Measurements from ENCODE around the gene SESN2.
"Not testable (repeated sequence)": the region's sequence is repeated elsewhere in the genome, so short reads cannot be mapped to it uniquely, and the experiment has no call there.

SESN2 gene

DNA sequence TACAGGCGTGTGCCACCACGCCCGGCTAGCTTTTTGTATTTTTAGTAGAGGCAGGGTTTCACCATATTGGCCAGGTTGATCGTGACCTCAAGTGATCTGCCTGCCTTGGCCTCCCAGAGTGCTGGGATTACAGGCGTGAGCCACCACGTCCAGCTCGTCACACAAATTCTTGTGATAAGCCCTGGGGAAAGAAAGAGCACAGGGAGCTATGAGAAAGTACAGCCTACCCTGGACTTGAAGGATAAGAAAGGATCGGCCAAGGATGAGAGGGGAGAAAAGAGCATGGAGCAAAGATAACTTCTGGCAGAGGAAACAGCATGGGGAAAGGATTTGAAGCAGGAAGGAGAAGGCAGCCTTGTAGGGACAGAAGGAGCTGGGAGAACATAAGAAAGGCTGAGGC lies 29.2 kb downstream of the SESN2 start:
- DNase-seq (ENCODE audit: low read depth in 3 of 3), result no peak

- no peak for DNase-seq (ENCODE audit: low read depth in 3 of 3)
These were observed 31.5 kb downstream of the SESN2 start for GRCh38 chr1:28290851-28291250.

DNA sequence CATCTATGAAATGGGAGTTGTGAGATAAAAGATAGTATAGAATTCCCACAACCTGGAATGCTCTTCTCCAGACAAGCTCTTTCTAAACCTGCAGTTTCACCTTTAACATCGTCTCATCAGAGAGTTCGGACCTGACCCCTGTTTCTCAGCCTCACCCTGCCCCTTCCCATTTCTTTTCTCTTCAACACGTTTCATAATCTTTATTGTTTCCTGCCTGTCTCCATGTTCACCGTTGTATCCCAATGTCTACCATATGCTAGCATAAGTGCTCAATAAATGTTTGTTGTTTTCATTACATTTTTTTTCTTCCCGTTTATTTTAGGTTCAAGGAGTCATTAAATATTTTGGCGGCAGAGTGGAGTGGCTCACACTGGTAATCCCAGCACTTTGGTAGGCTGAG lies 32.4 kb downstream of the SESN2 start:
- no peak for DNase-seq (ENCODE audit: low read depth in 3 of 3)

GRCh38 chr1:28295936-28296335 lies 36.6 kb downstream of the SESN2 start:
- no peak for DNase-seq (ENCODE audit: low read depth in 3 of 3)

DNA sequence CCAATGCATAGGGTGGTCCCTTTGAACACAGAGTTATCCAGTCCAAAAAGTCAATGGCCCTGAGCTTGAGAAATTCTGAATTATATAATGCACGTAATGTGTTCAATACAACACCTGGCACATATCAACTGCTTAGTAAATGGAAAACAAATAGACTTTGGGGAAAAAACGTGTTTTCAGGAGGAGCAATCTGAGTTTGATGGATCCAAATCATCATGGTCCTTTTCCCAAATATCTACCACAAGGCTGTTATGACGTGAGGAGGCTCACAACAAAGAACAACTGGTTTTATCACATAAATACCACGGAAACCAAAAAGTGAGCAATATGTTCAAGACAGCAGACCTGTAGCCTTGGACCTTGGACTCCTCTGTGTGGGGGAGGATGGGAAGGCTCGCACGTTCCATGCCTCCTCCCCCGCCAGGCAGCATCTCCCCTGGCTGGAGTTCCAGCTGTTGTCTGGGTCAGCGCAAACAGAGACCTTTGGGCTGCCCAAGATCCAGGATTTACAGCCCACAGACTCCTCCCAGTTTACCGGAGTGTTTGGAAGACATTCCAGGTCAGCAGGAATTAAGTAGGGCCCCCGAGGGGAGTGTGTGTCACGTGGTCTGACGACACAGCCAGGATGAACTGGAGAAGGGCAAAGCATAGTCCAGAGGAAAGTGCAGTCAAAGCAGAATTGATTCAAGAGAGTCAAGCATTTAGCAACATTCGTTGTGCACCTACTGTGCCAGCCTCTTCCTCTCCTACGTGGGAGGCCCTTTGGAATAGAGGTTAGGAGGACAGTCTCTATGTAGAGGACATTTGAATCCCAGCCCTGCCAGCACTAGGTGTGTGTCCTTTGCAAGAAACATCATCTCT lies 37.3 kb downstream of the SESN2 start:
- no peak for DNase-seq (ENCODE audit: low read depth in 3 of 3)

GRCh38 chr1:28297826-28298225 lies 38.5 kb downstream of the SESN2 start:
- no peak for DNase-seq (ENCODE audit: low read depth in 3 of 3)

- no peak for DNase-seq (ENCODE audit: low read depth in 3 of 3)
These were observed 39.1 kb downstream of the SESN2 start for GRCh38 chr1:28298438-28298837.

DNA sequence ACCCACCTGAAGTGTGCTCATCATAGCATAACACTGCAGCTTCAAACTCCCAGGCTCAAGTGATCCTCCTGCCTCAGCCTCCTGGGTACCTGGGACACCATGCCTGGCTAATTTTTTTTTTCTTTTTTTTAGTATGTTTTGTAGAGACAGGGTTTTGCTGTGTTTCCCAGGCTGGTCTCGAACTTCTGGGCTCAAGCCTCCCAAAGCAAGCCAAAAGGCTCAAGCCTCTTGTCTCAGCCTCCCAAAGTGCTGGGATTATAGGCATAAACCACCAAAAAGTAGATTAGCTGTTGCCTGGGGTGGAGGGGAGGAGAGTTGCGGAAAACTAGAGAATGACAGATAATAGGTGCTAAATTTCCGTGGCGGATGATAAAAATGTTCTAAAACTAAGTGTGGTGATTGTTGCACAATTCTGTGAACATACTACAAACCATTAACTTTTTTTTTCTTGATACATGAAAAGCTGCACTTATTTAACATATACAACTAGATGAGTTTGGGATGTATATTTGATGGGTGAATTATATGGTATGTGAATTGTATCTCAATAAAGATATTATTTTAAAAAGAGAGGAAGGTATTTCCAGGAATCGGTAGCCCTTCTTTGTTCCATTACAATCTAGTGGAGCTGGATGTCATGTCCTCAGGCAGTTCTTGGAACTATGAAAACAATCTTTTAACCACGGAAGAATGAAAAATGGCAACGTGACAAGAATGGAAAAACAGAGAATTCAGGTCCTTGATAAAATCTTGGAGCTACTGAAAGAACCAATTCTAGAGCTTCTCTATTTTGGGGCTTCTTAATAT lies 42.3 kb downstream of the SESN2 start:
- no peak for DNase-seq (ENCODE audit: low read depth in 3 of 3)

DNA sequence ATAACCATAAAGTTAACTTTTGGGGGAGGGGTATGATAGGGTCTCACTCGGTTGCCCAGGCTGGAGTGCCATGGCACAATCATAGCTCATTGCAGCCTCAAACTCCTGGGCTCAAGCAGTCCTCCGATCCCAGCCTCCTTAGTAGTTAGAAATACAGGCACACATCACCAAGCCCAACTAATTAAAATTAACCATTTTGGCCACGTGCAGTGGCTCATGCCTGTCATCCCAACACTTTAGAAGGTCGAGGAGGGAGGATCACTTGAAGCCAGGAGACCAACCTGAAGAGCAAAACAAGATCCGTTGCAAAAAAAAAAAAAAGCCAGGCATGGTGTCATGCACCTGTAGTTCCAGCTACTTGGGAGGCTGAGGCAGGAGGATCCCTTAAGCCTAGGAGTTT lies 42.9 kb downstream of the SESN2 start:
- DNase-seq (ENCODE audit: low read depth in 3 of 3), result no peak

GRCh38 chr1:28306301-28306949 lies 47.1 kb downstream of the SESN2 start:
- no peak for DNase-seq (ENCODE audit: low read depth in 3 of 3)

- no peak for DNase-seq (ENCODE audit: low read depth in 3 of 3)
These were observed 49.4 kb downstream of the SESN2 start for GRCh38 chr1:28308750-28309149.

DNA sequence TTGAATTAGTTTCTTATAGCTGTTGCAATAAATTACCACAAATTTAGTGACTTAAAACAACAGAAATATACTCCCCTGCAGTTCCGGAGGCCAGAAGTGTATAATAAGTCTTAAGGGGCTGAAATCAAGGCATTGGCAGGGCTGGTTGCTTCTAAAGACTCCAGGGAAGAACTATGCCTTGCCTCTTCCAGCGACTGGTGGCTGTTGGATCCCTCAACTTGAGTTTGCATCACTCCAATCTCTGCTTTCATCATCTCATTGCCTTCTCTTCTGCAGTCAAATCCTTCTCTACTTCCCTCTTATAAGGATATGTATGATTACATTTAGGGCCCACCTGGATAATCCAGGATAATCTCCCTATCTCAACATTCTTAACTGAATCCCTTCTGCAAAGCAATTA lies 50.4 kb downstream of the SESN2 start:
- DNase-seq (ENCODE audit: low read depth in 3 of 3), result no peak

- no peak for DNase-seq (ENCODE audit: low read depth in 3 of 3)
These were observed 54.6 kb downstream of the SESN2 start for GRCh38 chr1:28313702-28314546.

- DNase-seq (ENCODE audit: low read depth in 3 of 3), result no peak
These were observed 55.2 kb downstream of the SESN2 start for GRCh38 chr1:28314547-28314941.

DNA sequence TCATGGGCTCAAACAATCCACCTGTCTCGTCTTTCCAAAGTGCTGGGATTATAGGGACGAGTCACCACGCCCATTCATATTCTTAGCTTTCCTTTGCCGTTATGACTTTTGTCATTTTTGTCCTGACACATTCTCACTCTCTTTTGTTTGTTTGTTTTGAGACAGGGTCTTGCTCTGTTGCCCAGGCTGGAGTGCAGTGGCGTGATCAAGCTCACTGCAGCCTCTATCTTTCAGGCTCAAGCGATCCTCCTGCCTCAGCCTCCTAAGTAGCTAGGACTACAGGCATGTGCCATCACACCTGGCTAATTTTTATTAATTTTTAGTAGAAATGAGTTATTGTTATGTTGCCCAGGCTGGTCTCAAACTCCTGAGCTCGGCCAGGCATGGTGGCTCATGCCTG lies 57.7 kb downstream of the SESN2 start:
- no peak for DNase-seq (ENCODE audit: low read depth in 3 of 3)

- no peak for DNase-seq (ENCODE audit: low read depth in 3 of 3)
These were observed 62.9 kb downstream of the SESN2 start for GRCh38 chr1:28322194-28322593.

DNA sequence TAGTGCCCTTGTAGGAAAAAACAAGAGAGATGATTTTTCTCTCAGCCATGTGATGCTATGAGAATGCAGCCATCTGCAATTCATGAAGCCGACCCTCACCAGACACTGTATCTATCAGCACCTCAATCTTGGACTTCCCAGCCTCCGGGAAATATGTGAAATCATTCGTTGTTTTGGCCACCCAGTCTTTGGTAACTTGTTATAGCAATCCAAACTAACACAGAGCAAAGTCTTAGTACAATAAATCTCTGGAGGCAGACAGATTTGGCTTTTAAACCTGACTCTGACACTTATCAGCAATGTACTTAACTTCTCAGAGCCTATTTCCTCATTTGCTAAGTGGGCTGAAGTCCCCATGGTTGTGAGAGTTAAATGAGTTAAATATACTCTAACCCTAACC lies 64.4 kb downstream of the SESN2 start:
- DNase-seq (ENCODE audit: low read depth in 3 of 3), result no peak

DNA sequence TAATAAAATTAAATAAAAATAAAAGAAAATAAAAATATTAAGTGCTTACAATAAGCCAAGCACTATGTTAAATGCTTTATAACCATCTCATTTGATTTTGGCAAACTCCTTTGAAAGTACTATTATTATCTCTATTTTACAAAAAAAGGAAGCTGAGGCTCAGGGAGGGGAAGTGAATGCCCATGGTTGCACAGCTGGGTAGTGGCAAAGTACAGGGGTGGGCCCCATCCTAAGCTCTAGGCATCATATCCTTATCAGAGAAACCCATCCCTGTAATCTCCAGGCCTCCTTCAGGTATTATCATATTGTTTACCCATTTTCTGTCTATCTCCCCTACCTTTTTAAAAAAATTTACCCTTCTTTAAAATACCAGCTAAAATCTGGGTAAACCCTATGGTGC lies 67.2 kb downstream of the SESN2 start:
- DNase-seq (ENCODE audit: low read depth in 3 of 3), result no peak

DNA sequence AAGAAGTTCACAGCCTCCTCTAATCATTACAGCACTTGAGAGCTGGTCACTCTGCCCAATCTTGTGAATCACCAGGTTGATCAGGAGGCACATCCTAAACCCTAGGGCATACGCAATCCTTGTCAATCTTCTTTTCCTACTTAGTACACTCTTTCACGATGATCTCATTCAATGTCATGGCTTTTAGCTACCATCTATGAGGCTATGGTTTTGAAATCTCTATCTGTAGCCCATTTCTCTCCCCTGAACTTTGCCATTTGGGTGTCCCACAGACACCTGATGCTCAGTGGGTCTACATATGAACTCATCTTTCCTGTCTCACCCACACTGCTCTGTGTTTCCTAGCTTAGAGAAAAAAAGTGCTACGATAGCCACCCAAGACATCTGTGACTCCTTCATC lies 67.7 kb downstream of the SESN2 start:
- DNase-seq (ENCODE audit: low read depth in 3 of 3), result no peak

GRCh38 chr1:28327431-28327830 lies 68.1 kb downstream of the SESN2 start:
- DNase-seq (ENCODE audit: low read depth in 3 of 3), result not testable (repeated sequence)

- no peak for DNase-seq (ENCODE audit: low read depth in 3 of 3)
These were observed 68.9 kb downstream of the SESN2 start for GRCh38 chr1:28328228-28328648.

All from stimulated activated CD4-positive, alpha-beta T cell treated with anti-CD3 and anti-CD28 coated beads, TNF-alpha, amount 100 ng/mL, for 4 hours (primary cell).